ENCODE data around the gene BMP7.

DNA sequence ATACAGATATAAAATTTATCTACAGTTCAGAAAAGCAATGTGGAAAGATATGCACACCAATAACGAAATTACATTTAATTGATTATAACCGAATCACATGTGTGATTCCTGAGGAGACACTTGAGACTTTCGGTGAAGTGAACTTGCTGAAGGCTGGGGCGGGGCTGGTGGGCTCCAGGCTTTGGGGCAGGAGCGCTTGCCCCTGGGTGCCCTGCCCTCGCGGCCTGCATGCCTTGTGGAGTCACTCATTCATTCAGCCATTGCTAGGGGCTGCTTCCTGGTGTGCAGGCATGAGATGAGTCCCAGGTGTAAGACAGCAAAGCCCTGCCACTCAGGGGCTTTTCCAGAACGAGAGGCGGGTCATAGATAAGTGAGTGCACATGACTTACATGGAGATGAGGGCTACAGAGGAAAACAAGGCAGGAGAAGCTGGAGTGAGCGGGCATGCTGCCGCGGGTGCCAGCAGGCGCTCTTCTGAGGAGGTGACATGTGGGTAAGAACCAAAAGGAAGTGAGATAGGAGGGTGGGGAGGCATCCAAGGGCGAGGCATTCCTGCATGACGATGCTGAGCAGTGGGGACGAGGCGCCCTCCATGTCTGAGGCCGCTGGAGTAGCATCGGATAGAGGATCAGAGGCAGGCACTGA, 88.7 kb downstream of the BMP7 start:
- TF ChIP-seq CTCF (conservative IDR thresholded peaks at IDR 0.05; ENCODE audit: low read depth, low read length) (no peak), EZH2 (IDR thresholded peaks at IDR 0.05; ENCODE audit: borderline replicate concordance, low read depth, low read length, poor library complexity, severe bottlenecking) (no peak)

All from A673 (cell line).